Liver (tissue), 9 donors: ENCODE data around the gene ATG9B. TPM values are rescaled to one million over a fixed set of nuclear protein-coding genes. Genes with fewer than 3 reads are reported as not detected.

Experiments
- DNase-seq: peaks from one replicate; pipeline ENCODE4 v3.0.0-alpha.2; 2017; ENCODE audit warnings: low spot score
- H3K27ac ChIP-seq, 2 donors: one replicate each; pipeline ENCODE4 v1.7.0; 2013; ENCODE audit warnings: inconsistent platforms in 2 of 2, low read length in 2 of 2, control low read depth in 1 of 2, low read depth in 1 of 2, mild to moderate bottlenecking in 1 of 2
- H3K27me3 ChIP-seq, 4 donors: one replicate each; pipeline versions ENCODE4 v1.6.1 to v1.7.0; 2013; ENCODE audit warnings: low read length in 3 of 4, inconsistent platforms in 1 of 4, mild to moderate bottlenecking in 1 of 4, moderate library complexity in 1 of 4; ENCODE audit not compliant: control insufficient read depth in 4 of 4, insufficient read depth in 4 of 4
- H3K36me3 ChIP-seq, 4 donors: one replicate each; pipeline versions ENCODE4 v1.6.1 to v1.7.0; 2013; ENCODE audit warnings: low read length in 3 of 4, mild to moderate bottlenecking in 3 of 4, low read depth in 1 of 4, moderate library complexity in 1 of 4; ENCODE audit not compliant: control insufficient read depth in 4 of 4, insufficient read depth in 3 of 4
- H3K4me1 ChIP-seq, 4 donors: one replicate each; pipeline versions ENCODE4 v1.6.1 to v1.7.0; 2013; ENCODE audit warnings: low read length in 3 of 4, mild to moderate bottlenecking in 3 of 4, moderate library complexity in 1 of 4; ENCODE audit not compliant: control insufficient read depth in 4 of 4, insufficient read depth in 4 of 4
- H3K4me3 ChIP-seq, 3 donors: one replicate each; pipeline versions ENCODE4 v1.6.1 to v1.7.0; 2013; ENCODE audit warnings: low read length in 3 of 3, control low read depth in 1 of 3, low read depth in 1 of 3, mild to moderate bottlenecking in 1 of 3
- H3K9ac ChIP-seq, 2 donors: one replicate each; pipeline ENCODE4 v1.7.0; 2013; ENCODE audit warnings: low read length in 2 of 2, mild to moderate bottlenecking in 2 of 2, moderate library complexity in 2 of 2, control low read depth in 1 of 2, low read depth in 1 of 2
- H3K9me3 ChIP-seq, 4 donors: one replicate each; pipeline versions ENCODE4 v1.6.1 to v1.7.0; 2013; ENCODE audit warnings: low read length in 3 of 4; ENCODE audit not compliant: control insufficient read depth in 4 of 4
- EGR1 ChIP-seq, 2 donors: IDR thresholded peaks; 2 replicates each; pipeline ENCODE4 v1.6.1; 2016 to 2018; ENCODE audit warnings: antibody characterized with exemption in 2 of 2, low read depth in 2 of 2
- FOXA1 ChIP-seq: IDR thresholded peaks from 2 replicates; pipeline ENCODE4 v1.6.1; 2016; ENCODE audit warnings: antibody characterized with exemption
- FOXA2 ChIP-seq: IDR thresholded peaks from 2 replicates; pipeline ENCODE4 v1.6.1; 2016; ENCODE audit warnings: antibody characterized with exemption
- GABPA ChIP-seq, 2 donors: IDR thresholded peaks in 1 of 2; conservative IDR thresholded peaks in 1 of 2; 2 replicates each; pipeline ENCODE4 v1.6.1; 2016; ENCODE audit warnings: antibody characterized with exemption in 2 of 2, mild to moderate bottlenecking in 1 of 2, moderate library complexity in 1 of 2
- HNF4A ChIP-seq, 2 donors: conservative IDR thresholded peaks; 2 replicates each; pipeline ENCODE4 v1.6.1; 2016; ENCODE audit warnings: antibody characterized with exemption in 2 of 2, mild to moderate bottlenecking in 2 of 2
- HNF4G ChIP-seq: IDR thresholded peaks from 2 replicates; pipeline ENCODE4 v1.6.1; 2016; ENCODE audit warnings: antibody characterized with exemption
- JUND ChIP-seq, 2 donors: IDR thresholded peaks; 2 replicates each; pipeline ENCODE4 v1.6.1; 2016; ENCODE audit warnings: antibody characterized with exemption in 2 of 2
- NR2F2 ChIP-seq: IDR thresholded peaks from 2 replicates; pipeline ENCODE4 v1.6.1; 2016; ENCODE audit warnings: antibody characterized with exemption
- RAD21 ChIP-seq, 2 donors: IDR thresholded peaks; 2 replicates each; pipeline ENCODE4 v1.6.1; 2016; ENCODE audit warnings: antibody characterized with exemption in 2 of 2, mild to moderate bottlenecking in 2 of 2
- RXRA ChIP-seq, 2 donors: IDR thresholded peaks; 2 replicates each; pipeline ENCODE4 v1.6.1; 2017 to 2018; ENCODE audit warnings: antibody characterized with exemption in 2 of 2, mild to moderate bottlenecking in 1 of 2
- SP1 ChIP-seq: IDR thresholded peaks from 2 replicates; pipeline ENCODE4 v1.6.1; 2018; ENCODE audit warnings: antibody characterized with exemption, mild to moderate bottlenecking
- TAF1 ChIP-seq: conservative IDR thresholded peaks from 2 replicates; pipeline ENCODE4 v1.6.1; 2016; ENCODE audit warnings: antibody characterized with exemption, mild to moderate bottlenecking
- YY1 ChIP-seq: IDR thresholded peaks from 2 replicates; pipeline ENCODE4 v1.6.1; 2016; ENCODE audit warnings: antibody characterized with exemption, mild to moderate bottlenecking
- whole genome bisulfite sequencing: extraction: QIAGEN DNeasy Blood & Tissue Kit; methylation state at CpG from one replicate; pipeline ENCODE4 v1.1.7; 2013; 5-methylcytosine and 5-hydroxymethylcytosine counted together
- polyA plus RNA-seq, 2 donors: library from polyadenylated mRNA; stranded (reverse) in 1 of 2; unstranded in 1 of 2; fragments of 200-250 nt in 1 of 2; fragments of >200 nt in 1 of 2; fragmentation: Nextera tagmentation in 1 of 2; extraction: Ambion mirVana in 1 of 2; gene quantifications; one replicate each; pipeline versions ENCODE4 v1.2.1 to v1.2.3, GENCODE V29; 2013 to 2015
- total RNA-seq, 2 donors: library from RNA; depleted of rRNA; stranded (reverse); fragments of >200 nt; gene quantifications; one replicate each; pipeline ENCODE4 v1.2.3, GENCODE V29; 2014
- TF ChIP-seq, protein P1 (sequence below): IDR thresholded peaks from 2 replicates; pipeline ENCODE4 v1.6.1; 2016; ENCODE audit warnings: antibody characterized with exemption
- TF ChIP-seq, protein P2 (sequence below): IDR thresholded peaks from 2 replicates; pipeline ENCODE4 v1.6.1; 2016; ENCODE audit warnings: antibody characterized with exemption, mild to moderate bottlenecking
- TF ChIP-seq, protein P3 (sequence below): fragments of 150-350 bp; IDR thresholded peaks from 2 replicates; pipeline ENCODE4 v1.5.1; 2017; ENCODE audit warnings: improper control_type of control experiment, low read depth, low read length; ENCODE audit not compliant: missing input control
- TF ChIP-seq, protein P4 (sequence below): IDR thresholded peaks from 2 replicates; pipeline ENCODE4 v1.6.1; 2016; ENCODE audit warnings: antibody characterized with exemption
- donor health status: healthy.
- donor health status: healthy.
- donor health status: healthy.
- donor health status: healthy.
- donor health status: healthy.

The ATG9B gene
- total and polyA plus RNA-seq, 4 donors = 0.61 TPM; not detected in 3

DNA sequence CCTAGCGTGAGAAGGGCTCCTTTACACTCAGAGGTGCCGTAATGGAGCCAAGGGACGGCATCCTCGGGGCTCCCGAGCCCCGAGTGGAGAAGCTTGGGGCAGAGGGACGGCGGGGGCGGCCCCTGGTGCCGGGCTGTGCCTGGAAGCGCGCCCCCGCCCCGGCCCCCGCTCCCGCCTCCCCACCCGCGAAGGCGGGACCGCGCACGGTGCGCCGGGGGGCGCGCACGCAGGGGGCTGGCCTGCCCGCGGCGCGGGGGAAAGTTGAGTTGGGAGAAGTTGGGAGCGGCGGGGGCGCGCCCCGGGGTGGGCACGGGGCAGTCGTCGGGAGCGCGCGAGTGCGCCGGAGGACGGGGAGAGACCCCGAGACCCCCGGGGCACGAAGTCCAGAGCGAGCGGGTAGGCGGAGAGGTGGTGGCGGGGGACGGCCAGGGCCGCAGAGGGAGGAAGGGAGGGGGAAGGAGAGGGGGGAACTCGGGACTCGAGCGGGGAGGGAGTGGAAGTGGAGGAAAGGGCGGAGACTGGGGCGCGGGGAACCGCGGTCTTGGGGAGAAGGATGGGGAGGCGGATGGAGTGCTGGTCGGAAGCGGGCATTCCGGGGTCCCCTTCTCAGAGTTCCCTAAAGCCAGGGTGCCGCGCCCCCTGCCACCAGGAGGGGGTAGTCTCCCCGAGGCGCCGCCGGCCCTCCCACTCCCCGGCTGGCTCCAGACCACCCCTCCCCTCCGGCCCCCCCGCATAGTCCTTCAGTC lies 35.2 kb upstream of the ATG9B start, which contains the start of gene SLC4A2:
SLC4A2 (plus strand) TSS at position 223 of the 746 bp plus-strand sequence. CDS start 2,399 bp downstream, outside the sequence.
- TF ChIP-seq HNF4A (conservative IDR thresholded peaks at IDR 0.05) (no peak), SP1 (no peak), YY1 (no peak), GABPA (IDR thresholded peaks at IDR 0.05 in 1 of 2, conservative IDR thresholded peaks at IDR 0.05 in 1 of 2) (no peak), HNF4G (no peak), FOXA2 (no peak), JUND (IDR thresholded peaks at IDR 0.05) (no peak), EGR1 (IDR thresholded peaks at IDR 0.05; ENCODE audit: low read depth in 2 of 2) (no peak), TAF1 (no peak), NR2F2 (no peak), RAD21 (IDR thresholded peaks at IDR 0.05) (no peak), RXRA (IDR thresholded peaks at IDR 0.05) (no peak), FOXA1 (no peak)
- TF ChIP-seq, protein P1, sequence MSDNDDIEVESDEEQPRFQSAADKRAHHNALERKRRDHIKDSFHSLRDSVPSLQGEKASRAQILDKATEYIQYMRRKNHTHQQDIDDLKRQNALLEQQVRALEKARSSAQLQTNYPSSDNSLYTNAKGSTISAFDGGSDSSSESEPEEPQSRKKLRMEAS = no peak
- TF ChIP-seq, protein P2, sequence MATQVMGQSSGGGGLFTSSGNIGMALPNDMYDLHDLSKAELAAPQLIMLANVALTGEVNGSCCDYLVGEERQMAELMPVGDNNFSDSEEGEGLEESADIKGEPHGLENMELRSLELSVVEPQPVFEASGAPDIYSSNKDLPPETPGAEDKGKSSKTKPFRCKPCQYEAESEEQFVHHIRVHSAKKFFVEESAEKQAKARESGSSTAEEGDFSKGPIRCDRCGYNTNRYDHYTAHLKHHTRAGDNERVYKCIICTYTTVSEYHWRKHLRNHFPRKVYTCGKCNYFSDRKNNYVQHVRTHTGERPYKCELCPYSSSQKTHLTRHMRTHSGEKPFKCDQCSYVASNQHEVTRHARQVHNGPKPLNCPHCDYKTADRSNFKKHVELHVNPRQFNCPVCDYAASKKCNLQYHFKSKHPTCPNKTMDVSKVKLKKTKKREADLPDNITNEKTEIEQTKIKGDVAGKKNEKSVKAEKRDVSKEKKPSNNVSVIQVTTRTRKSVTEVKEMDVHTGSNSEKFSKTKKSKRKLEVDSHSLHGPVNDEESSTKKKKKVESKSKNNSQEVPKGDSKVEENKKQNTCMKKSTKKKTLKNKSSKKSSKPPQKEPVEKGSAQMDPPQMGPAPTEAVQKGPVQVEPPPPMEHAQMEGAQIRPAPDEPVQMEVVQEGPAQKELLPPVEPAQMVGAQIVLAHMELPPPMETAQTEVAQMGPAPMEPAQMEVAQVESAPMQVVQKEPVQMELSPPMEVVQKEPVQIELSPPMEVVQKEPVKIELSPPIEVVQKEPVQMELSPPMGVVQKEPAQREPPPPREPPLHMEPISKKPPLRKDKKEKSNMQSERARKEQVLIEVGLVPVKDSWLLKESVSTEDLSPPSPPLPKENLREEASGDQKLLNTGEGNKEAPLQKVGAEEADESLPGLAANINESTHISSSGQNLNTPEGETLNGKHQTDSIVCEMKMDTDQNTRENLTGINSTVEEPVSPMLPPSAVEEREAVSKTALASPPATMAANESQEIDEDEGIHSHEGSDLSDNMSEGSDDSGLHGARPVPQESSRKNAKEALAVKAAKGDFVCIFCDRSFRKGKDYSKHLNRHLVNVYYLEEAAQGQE = peak; percentile 7
- TF ChIP-seq, protein P3, sequence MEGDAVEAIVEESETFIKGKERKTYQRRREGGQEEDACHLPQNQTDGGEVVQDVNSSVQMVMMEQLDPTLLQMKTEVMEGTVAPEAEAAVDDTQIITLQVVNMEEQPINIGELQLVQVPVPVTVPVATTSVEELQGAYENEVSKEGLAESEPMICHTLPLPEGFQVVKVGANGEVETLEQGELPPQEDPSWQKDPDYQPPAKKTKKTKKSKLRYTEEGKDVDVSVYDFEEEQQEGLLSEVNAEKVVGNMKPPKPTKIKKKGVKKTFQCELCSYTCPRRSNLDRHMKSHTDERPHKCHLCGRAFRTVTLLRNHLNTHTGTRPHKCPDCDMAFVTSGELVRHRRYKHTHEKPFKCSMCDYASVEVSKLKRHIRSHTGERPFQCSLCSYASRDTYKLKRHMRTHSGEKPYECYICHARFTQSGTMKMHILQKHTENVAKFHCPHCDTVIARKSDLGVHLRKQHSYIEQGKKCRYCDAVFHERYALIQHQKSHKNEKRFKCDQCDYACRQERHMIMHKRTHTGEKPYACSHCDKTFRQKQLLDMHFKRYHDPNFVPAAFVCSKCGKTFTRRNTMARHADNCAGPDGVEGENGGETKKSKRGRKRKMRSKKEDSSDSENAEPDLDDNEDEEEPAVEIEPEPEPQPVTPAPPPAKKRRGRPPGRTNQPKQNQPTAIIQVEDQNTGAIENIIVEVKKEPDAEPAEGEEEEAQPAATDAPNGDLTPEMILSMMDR = peak; percentile 22
- TF ChIP-seq, protein P4, sequence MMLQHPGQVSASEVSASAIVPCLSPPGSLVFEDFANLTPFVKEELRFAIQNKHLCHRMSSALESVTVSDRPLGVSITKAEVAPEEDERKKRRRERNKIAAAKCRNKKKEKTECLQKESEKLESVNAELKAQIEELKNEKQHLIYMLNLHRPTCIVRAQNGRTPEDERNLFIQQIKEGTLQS = no peak
- 1% methylated on average over 75 of the region's 75 CpGs for WGBS
- Histone ChIP-seq H3K4me3 (peak within 1 kb of the TSS; percentile 44 to 79 (median 66)), H3K9ac (peak within 1 kb of the TSS; percentile 42 to 55), H3K36me3 (peaks cover 0 to 2% (median under 1%) of the 10 kb centered on the region in 4 donors), H3K27ac (peak within 1 kb of the TSS; percentile 83 to 89), H3K4me1 (peaks cover 17 to 62% (median 49%) of the 10 kb centered on the region in 4 donors), H3K9me3 (no peaks in the 10 kb centered on the region), H3K27me3 (no peaks in the 10 kb centered on the region)
- DNase-seq = peak; percentile 75

DNA sequence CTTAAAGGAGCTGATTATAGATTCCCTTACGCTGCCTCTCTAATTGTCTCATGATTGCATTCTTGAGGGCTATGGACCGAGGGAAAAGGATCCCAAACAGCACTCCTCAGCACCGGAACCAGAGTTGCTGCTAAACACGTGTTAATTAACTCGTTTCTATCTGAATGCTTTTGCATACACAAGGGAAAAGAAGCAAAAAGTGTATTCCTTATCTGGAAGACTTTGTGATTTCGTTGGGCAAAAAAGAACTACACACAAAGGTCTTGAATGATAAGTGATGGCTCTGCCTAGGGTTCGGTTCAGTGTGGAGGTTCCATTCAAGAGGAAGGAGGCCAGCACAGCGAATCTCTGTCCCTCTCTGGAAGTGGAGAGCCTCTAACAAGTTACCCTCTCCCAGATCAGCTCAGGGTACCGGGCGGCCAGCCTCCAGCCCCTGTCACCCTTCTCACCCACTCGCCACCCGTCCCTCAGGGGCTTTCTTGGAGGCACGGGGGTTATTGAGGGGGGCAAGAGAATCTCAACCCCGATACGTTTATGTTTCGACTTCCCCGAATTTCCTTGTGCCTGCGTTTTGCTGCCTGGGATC lies 34.6 kb upstream of the ATG9B start:
- TF ChIP-seq GABPA (IDR thresholded peaks at IDR 0.05 in 1 of 2, conservative IDR thresholded peaks at IDR 0.05 in 1 of 2) (no peak), HNF4A (conservative IDR thresholded peaks at IDR 0.05) (no peak), TAF1 (no peak), RAD21 (IDR thresholded peaks at IDR 0.05) (no peak)
- TF ChIP-seq, protein P3 = no peak
- Histone ChIP-seq H3K4me1 (peaks cover 17 to 58% (median 47%) of the 10 kb centered on the region in 4 donors), H3K4me3 (peak overlapping the region; percentile 18 to 79 (median 54)), H3K27ac (peak overlapping the region; percentile 83 to 89), H3K27me3 (no peaks in the 10 kb centered on the region), H3K36me3 (no peaks in the 10 kb centered on the region), H3K9me3 (no peaks in the 10 kb centered on the region), H3K9ac (peak overlapping the region; percentile 42 to 55)
- no peak for DNase-seq
- WGBS = 6% methylated on average over 18 of the region's 18 CpGs
